ENCODE results near the gene GABRG3. TPM values are rescaled to one million over a fixed set of nuclear protein-coding genes. Genes with fewer than 3 reads are reported as not detected.
A peak's percentile ranks its signal among the peaks of the same experiment; 100 is the strongest.

The GABRG3 gene
- total and polyA plus RNA-seq, 9 of the 15 experiments (the other 6 are each of a cell fraction or from before 2014, with no cell fraction given) = 4.0 to 15.1 (median 11.2) TPM

- POLR2A ChIA-PET = no interaction called here
- in situ Hi-C loops (cut with MboI) (no loop called here), intact Hi-C loops (cut with micrococcal nuclease) (no loop called here)
- no peaks in the 10 kb centered on the region for H3K9me3 ChIP-seq (replicated peaks; ENCODE audit: control insufficient read depth, insufficient read depth, low read depth, low read length)
- no peak overlapping the region for H3K9ac ChIP-seq (ENCODE audit: insufficient read depth in 1 of 2, low read depth in 2 of 2, low read length in 2 of 2)
- H4K20me1 ChIP-seq (replicated peaks; ENCODE audit: control insufficient read depth, insufficient read depth, low read length) = 0 out of 2 replicates have a peak, but pooled peaks cover 4% of the 10 kb centered on the region
- no peaks in the 10 kb centered on the region; the same call in 2 of the 3 replicates for H3K36me3 ChIP-seq (ENCODE audit: control insufficient read depth, insufficient read depth, low read length)
- peak overlapping the region; percentile 50 for H3K4me2 ChIP-seq (ENCODE audit: insufficient read depth, low read length)
- no peaks in the 10 kb centered on the region for H3K27me3 ChIP-seq (ENCODE audit: control insufficient read depth in 2 of 2, insufficient read depth in 2 of 2, low read length in 2 of 2)
- no peak overlapping the region for H3K4me3 ChIP-seq
- H3K79me2 ChIP-seq (ENCODE audit: control insufficient read depth, insufficient read depth, low read length) = no peaks in the 10 kb centered on the region
- peak; percentile 91 for FAIRE-seq
- peaks cover 0 to 18% of the 10 kb centered on the region in 2 experiments; a peak in 2 of 5 replicates for H3K4me1 ChIP-seq (replicated peaks in 1 of 2; ENCODE audit: control insufficient read depth in 2 of 2, insufficient read depth in 2 of 2, low read length in 2 of 2)
- peak; percentile 87 for ATAC-seq
- H2AFZ ChIP-seq (ENCODE audit: low read depth, low read length) = no peak overlapping the region
- BruUV-seq (replicated peaks) = no TSS peak
- no peaks in the 10 kb centered on the region for H3K9me1 ChIP-seq (ENCODE audit: control insufficient read depth, insufficient read depth, low read length)
- H3K27ac ChIP-seq (ENCODE audit: extremely low read depth, low read depth, low read length) = peak overlapping the region; percentile 78; the same call in 2 of the 3 replicates
- CTCF ChIA-PET (ENCODE audit: low intra/inter-chr PET ratio) = no interaction called here
- WGBS (ENCODE audit: insufficient coverage, low coverage, missing lambda C conversion rate) = 27% methylated on average over 13 of the region's 13 CpGs
- DNase-seq (ENCODE audit: extremely low read depth in 1 of 4, low spot score in 3 of 4) = peak; percentile 23 to 79 (median 50)
- 0 out of 2 replicates have a peak, but pooled peaks have one; percentile 6 for TF ChIP-seq CEBPG (CRISPR knock-in tag; IDR thresholded peaks at IDR 0.05)
- TF ChIP-seq CEBPG (tag; conservative IDR thresholded peaks at IDR 0.05 in 1 of 2, IDR thresholded peaks at IDR 0.05 in 1 of 2) = peak in 1 of 2 experiments; percentile 39; a peak in 1 of 4 replicates
- TF ChIP-seq ZNF23 (CRISPR knock-in tag; IDR thresholded peaks at IDR 0.05) = no peak
- TF ChIP-seq GATA2 (CRISPR knock-in tag; IDR thresholded peaks at IDR 0.05) = peak; percentile 51; the same call in 1 of the 2 replicates
- TF ChIP-seq HNRNPLL (IDR thresholded peaks at IDR 0.05; ENCODE audit: low read depth, low read length, poor library complexity, severe bottlenecking) = no peak
- 0 out of 2 replicates have a peak, but pooled peaks have one; percentile 22 for TF ChIP-seq MYC (IDR thresholded peaks at IDR 0.05; ENCODE audit: low read depth, low read length)
- no peak for TF ChIP-seq MYC (CRISPR knock-in tag; IDR thresholded peaks at IDR 0.05; ENCODE audit: borderline replicate concordance, low read depth)
- TF ChIP-seq NR2C1 (IDR thresholded peaks at IDR 0.05) = no peak
- TF ChIP-seq NR2C1 (tag; IDR thresholded peaks at IDR 0.05) = 0 out of 2 replicates have a peak, but pooled peaks have one; percentile 23
- TF ChIP-seq, protein P1, sequence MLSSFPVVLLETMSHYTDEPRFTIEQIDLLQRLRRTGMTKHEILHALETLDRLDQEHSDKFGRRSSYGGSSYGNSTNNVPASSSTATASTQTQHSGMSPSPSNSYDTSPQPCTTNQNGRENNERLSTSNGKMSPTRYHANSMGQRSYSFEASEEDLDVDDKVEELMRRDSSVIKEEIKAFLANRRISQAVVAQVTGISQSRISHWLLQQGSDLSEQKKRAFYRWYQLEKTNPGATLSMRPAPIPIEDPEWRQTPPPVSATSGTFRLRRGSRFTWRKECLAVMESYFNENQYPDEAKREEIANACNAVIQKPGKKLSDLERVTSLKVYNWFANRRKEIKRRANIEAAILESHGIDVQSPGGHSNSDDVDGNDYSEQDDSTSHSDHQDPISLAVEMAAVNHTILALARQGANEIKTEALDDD (IDR thresholded peaks at IDR 0.05) = no peak; the same call in 1 of the 2 replicates
- 0 out of 2 replicates have a peak, but pooled peaks have one; percentile 36 for TF ChIP-seq HDAC2 (IDR thresholded peaks at IDR 0.05)
- 0 out of 2 replicates have a peak, but pooled peaks have one; percentile 25 for TF ChIP-seq GABPB1 (CRISPR knock-in tag; IDR thresholded peaks at IDR 0.05)
- 0 out of 2 replicates have a peak, but pooled peaks have one; percentile 47 for TF ChIP-seq ZNF24 (IDR thresholded peaks at IDR 0.05)
- 0 out of 2 replicates have a peak, but pooled peaks have one; percentile 68 for TF ChIP-seq CTBP1 (IDR thresholded peaks at IDR 0.05; ENCODE audit: borderline replicate concordance)
- TF ChIP-seq PTTG1 (tag; IDR thresholded peaks at IDR 0.05; ENCODE audit: low read depth) = no peak
- TF ChIP-seq, protein P2, sequence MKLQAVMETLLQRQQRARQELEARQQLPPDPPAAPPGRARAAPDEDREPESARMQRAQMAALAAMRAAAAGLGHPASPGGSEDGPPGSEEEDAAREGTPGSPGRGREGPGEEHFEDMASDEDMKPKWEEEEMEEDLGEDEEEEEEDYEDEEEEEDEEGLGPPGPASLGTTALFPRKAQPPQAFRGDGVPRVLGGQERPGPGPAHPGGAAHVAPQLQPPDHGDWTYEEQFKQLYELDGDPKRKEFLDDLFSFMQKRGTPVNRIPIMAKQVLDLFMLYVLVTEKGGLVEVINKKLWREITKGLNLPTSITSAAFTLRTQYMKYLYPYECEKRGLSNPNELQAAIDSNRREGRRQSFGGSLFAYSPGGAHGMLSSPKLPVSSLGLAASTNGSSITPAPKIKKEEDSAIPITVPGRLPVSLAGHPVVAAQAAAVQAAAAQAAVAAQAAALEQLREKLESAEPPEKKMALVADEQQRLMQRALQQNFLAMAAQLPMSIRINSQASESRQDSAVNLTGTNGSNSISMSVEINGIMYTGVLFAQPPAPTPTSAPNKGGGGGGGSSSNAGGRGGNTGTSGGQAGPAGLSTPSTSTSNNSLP (IDR thresholded peaks at IDR 0.05; ENCODE audit: borderline replicate concordance, low read depth, low read length) = peak; percentile 48; the same call in 1 of the 2 replicates
- peak; percentile 77 for TF ChIP-seq ATF7 (IDR thresholded peaks at IDR 0.05)
- TF ChIP-seq DACH1 (IDR thresholded peaks at IDR 0.05; ENCODE audit: partially characterized antibody) = no peak
- TF ChIP-seq MCM7 (IDR thresholded peaks at IDR 0.05) = no peak
- TF ChIP-seq SMARCE1 (IDR thresholded peaks at IDR 0.05) = peak; percentile 57; the same call in 1 of the 2 replicates
- 0 out of 2 replicates have a peak, but pooled peaks have one; percentile 35 for TF ChIP-seq MTA3 (IDR thresholded peaks at IDR 0.05; ENCODE audit: borderline replicate concordance)
- TF ChIP-seq CREM (IDR thresholded peaks at IDR 0.05; ENCODE audit: low read depth) = peak; percentile 74
Observed at GRCh38 chr15:27454281-27455075, 483.5 kb downstream of the GABRG3 start.

All from K562 (cell line).